ENCODE measurements around the gene RBM24.

DNA sequence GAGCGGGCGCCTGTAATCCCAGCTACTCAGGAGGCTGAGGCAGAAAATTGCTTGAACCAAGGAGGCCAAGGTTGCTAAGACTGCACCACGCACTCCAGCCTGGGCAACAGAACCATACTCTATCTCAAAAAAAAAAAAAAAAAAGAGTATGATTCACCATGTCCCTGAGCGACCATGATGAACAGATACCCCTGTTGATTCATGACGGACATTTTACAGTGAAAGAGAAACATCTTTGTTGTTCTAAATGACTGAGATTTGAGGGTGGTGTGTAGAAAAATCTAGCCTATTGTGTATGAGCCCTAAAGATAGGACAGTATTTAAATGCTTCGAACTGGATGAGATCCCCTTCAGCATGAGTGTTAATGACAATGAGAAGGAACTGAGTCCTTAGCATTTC, 32.8 kb downstream of the RBM24 start:
- TF ChIP-seq POLR2A (IDR thresholded peaks at IDR 0.05; ENCODE audit: low read length) (no peak), GATA1 (IDR thresholded peaks at IDR 0.05; ENCODE audit: low read depth, low read length) (no peak)

Data from erythroblast (primary cell).